Tibial nerve (tissue), 3 donors: ENCODE results near the gene LRRC27.

Experiments used
- POLR2A ChIP-seq, 2 donors: fragments of 450-650 bp; IDR thresholded peaks; one replicate each; pipeline ENCODE4 v1.6.1; 2017; ENCODE audit warnings: antibody characterized with exemption in 2 of 2, mild to moderate bottlenecking in 2 of 2, moderate library complexity in 2 of 2
- TF ChIP-seq, protein P1 (sequence below), 5 experiments: fragments of 200-600 bp in 3 of 5; fragments of 450-650 bp in 2 of 5; sonication (generic) in 3 of 5; IDR thresholded peaks; one replicate each; pipeline ENCODE4 v1.5.1; 2016 to 2019; ENCODE audit warnings: antibody characterized with exemption in 5 of 5, mild to moderate bottlenecking in 3 of 5, moderate library complexity in 2 of 5

- TF ChIP-seq POLR2A (IDR thresholded peaks at IDR 0.05) = no peak
- TF ChIP-seq, protein P1, sequence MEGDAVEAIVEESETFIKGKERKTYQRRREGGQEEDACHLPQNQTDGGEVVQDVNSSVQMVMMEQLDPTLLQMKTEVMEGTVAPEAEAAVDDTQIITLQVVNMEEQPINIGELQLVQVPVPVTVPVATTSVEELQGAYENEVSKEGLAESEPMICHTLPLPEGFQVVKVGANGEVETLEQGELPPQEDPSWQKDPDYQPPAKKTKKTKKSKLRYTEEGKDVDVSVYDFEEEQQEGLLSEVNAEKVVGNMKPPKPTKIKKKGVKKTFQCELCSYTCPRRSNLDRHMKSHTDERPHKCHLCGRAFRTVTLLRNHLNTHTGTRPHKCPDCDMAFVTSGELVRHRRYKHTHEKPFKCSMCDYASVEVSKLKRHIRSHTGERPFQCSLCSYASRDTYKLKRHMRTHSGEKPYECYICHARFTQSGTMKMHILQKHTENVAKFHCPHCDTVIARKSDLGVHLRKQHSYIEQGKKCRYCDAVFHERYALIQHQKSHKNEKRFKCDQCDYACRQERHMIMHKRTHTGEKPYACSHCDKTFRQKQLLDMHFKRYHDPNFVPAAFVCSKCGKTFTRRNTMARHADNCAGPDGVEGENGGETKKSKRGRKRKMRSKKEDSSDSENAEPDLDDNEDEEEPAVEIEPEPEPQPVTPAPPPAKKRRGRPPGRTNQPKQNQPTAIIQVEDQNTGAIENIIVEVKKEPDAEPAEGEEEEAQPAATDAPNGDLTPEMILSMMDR (IDR thresholded peaks at IDR 0.05) = no peak
Measured at GRCh38 chr10:132385389-132385667, 53.3 kb downstream of the LRRC27 start.
